Hepatocyte (in vitro differentiated cells): ENCODE measurements around the gene TLNRD1. TPM values are rescaled to one million over a fixed set of nuclear protein-coding genes. Genes with fewer than 3 reads are reported as not detected.

Experiments
- DNase-seq: peaks from one replicate; pipeline ENCODE4 v3.0.0-alpha.2; 2016; ENCODE audit warnings: low spot score
- H2AFZ ChIP-seq: fragments of 200-600 bp; sonication (generic); 2 replicates; pipeline ENCODE4 v1.6.0; 2016; ENCODE audit warnings: antibody characterized with exemption, mild to moderate bottlenecking
- H3K27ac ChIP-seq: fragments of 200-600 bp; sonication (generic); 2 replicates; pipeline ENCODE4 v1.5.1; 2016; ENCODE audit warnings: mild to moderate bottlenecking
- H3K27me3 ChIP-seq: fragments of 200-600 bp; sonication (generic); 2 replicates; pipeline ENCODE4 v1.6.1; 2016
- H3K36me3 ChIP-seq: fragments of 200-600 bp; sonication (generic); replicated peaks from 2 replicates; pipeline ENCODE4 v1.5.1; 2016; ENCODE audit warnings: low read depth; ENCODE audit not compliant: insufficient read depth
- H3K4me1 ChIP-seq: fragments of 200-600 bp; sonication (generic); 2 replicates; pipeline ENCODE4 v1.5.1; 2016; ENCODE audit warnings: mild to moderate bottlenecking, moderate library complexity; ENCODE audit not compliant: insufficient read depth
- H3K4me2 ChIP-seq: fragments of 200-600 bp; sonication (generic); 2 replicates; pipeline ENCODE4 v1.6.0; 2016
- H3K4me3 ChIP-seq: fragments of 200-600 bp; sonication (generic); 2 replicates; pipeline ENCODE4 v1.5.1; 2016; ENCODE audit warnings: mild to moderate bottlenecking
- H3K79me2 ChIP-seq: fragments of 200-600 bp; sonication (generic); 2 replicates; pipeline ENCODE4 v1.6.0; 2017; ENCODE audit warnings: mild to moderate bottlenecking
- H3K9me2 ChIP-seq: fragments of 200-600 bp; sonication (generic); replicated peaks from 2 replicates; pipeline ENCODE4 v1.6.0; 2017; ENCODE audit warnings: mild to moderate bottlenecking; ENCODE audit not compliant: insufficient read depth
- H3K9me3 ChIP-seq: fragments of 200-600 bp; sonication (generic); 2 replicates; pipeline ENCODE4 v1.5.1; 2016; ENCODE audit warnings: low read depth, mild to moderate bottlenecking
- H4K20me1 ChIP-seq: fragments of 200-600 bp; sonication (generic); 2 replicates; pipeline ENCODE4 v1.6.0; 2016; ENCODE audit warnings: mild to moderate bottlenecking; ENCODE audit not compliant: insufficient read depth, poor library complexity, severe bottlenecking
- EZH2 ChIP-seq: fragments of 200-600 bp; sonication (generic); IDR thresholded peaks from 2 replicates; pipeline ENCODE4 v1.6.1; 2016; ENCODE audit warnings: antibody characterized with exemption, mild to moderate bottlenecking, borderline replicate concordance
- EZH2phosphoT487 ChIP-seq: fragments of 200-600 bp; sonication (generic); IDR thresholded peaks from one replicate; pipeline ENCODE4 v1.6.1; 2018; ENCODE audit warnings: antibody characterized with exemption, mild to moderate bottlenecking, low read depth, moderate library complexity; ENCODE audit not compliant: unreplicated experiment, severe bottlenecking
- WGBS: methylation state at CpG from one replicate; pipeline ENCODE4 v1.1.6; 2016; ENCODE audit warnings: low lambda C conversion rate; ENCODE audit errors: missing lambda C conversion rate; 5-methylcytosine and 5-hydroxymethylcytosine counted together
- polyA plus RNA-seq: library from polyadenylated mRNA; unstranded; fragments of >200 nt; fragmentation: Nextera tagmentation; extraction: Ambion mirVana; gene quantifications from 2 replicates; pipeline ENCODE4 v1.2.1, GENCODE V29; 2016
- total RNA-seq: library from RNA; depleted of rRNA; stranded (reverse); fragments of >200 nt; gene quantifications from 2 replicates; pipeline ENCODE4 v1.2.3, GENCODE V29; 2014
- TF ChIP-seq, protein P1 (sequence below): fragments of 200-600 bp; sonication (generic); IDR thresholded peaks from 2 replicates; pipeline ENCODE4 v1.5.1; 2016; ENCODE audit warnings: antibody characterized with exemption, mild to moderate bottlenecking; ENCODE audit not compliant: poor library complexity

TLNRD1 gene
- total and polyA plus RNA-seq, 2 experiments from 2014 or later: 10.3 to 15.6 TPM

DNA sequence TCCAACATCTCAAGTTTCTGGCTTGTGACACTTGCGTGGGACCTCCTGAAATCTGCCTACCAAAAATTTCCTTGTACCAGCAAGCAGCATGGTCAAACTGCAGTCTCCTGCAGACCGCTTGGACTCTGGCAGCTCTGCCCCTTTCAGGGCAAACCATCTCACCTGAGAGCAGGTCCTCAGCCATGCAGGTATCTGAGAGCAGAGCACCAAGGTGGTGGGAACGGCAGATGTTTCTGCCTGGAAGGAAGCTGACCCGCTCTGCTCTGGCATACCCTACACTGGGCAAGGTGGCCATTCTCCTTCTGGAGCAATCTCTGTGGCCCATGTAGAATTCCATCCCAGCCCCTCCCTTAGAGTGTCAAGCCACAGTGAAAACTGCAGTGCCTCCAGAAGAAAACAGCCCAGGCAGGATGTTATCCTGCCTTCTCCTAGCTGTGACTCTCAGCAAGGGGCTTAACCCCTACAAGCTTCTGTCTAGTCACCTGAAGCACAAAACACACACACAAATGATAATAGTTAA is 32.7 kb upstream of the TLNRD1 start:
- Histone ChIP-seq H3K4me3 (no peak overlapping the region), H3K4me2 (no peak overlapping the region), H3K4me1 (no peaks in the 10 kb centered on the region), H3K79me2 (no peaks in the 10 kb centered on the region), H3K9me2 (no peaks in the 10 kb centered on the region), H4K20me1 (no peaks in the 10 kb centered on the region), H3K27ac (no peak overlapping the region), H3K36me3 (no peaks in the 10 kb centered on the region), H2AFZ (no peak overlapping the region), H3K27me3 (no peaks in the 10 kb centered on the region), H3K9me3 (no peaks in the 10 kb centered on the region)
- no peak for DNase-seq
- no peak for TF ChIP-seq EZH2phosphoT487
- TF ChIP-seq EZH2: no peak
- TF ChIP-seq, protein P1, sequence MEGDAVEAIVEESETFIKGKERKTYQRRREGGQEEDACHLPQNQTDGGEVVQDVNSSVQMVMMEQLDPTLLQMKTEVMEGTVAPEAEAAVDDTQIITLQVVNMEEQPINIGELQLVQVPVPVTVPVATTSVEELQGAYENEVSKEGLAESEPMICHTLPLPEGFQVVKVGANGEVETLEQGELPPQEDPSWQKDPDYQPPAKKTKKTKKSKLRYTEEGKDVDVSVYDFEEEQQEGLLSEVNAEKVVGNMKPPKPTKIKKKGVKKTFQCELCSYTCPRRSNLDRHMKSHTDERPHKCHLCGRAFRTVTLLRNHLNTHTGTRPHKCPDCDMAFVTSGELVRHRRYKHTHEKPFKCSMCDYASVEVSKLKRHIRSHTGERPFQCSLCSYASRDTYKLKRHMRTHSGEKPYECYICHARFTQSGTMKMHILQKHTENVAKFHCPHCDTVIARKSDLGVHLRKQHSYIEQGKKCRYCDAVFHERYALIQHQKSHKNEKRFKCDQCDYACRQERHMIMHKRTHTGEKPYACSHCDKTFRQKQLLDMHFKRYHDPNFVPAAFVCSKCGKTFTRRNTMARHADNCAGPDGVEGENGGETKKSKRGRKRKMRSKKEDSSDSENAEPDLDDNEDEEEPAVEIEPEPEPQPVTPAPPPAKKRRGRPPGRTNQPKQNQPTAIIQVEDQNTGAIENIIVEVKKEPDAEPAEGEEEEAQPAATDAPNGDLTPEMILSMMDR: no peak
- WGBS: 93% methylated on average over 4 of the region's 4 CpGs

DNA sequence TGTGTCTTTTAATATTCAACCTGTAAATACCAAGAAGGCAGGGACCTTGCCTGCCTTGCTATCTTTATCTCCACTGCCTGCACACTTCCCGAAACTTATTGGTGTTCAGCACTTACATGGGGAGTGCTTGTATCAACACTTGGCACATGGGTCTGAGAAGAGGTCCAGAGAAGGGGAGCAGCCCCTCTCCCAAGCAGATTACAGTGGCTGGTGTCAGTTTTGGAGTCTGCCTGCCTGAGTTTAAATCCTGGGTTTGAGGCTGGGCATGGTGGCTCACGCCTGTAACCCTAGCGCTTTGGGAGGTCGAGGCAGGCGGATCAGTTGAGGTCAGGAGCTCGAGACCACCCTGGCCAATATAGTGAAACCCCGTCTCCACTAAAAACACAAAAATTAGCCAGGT is 31.4 kb upstream of the TLNRD1 start:
- Histone ChIP-seq H3K4me1 (no peaks in the 10 kb centered on the region), H4K20me1 (no peaks in the 10 kb centered on the region), H3K27me3 (no peaks in the 10 kb centered on the region), H3K27ac (no peak overlapping the region), H3K4me3 (no peak overlapping the region), H3K4me2 (no peak overlapping the region), H3K9me3 (no peaks in the 10 kb centered on the region), H2AFZ (no peak overlapping the region), H3K79me2 (peaks cover 2% of the 10 kb centered on the region), H3K36me3 (no peaks in the 10 kb centered on the region), H3K9me2 (no peaks in the 10 kb centered on the region)
- TF ChIP-seq EZH2phosphoT487 (no peak), EZH2 (no peak)
- TF ChIP-seq, protein P1: no peak
- DNase-seq: no peak
- 97% methylated on average over 7 of the region's 7 CpGs for WGBS

DNA sequence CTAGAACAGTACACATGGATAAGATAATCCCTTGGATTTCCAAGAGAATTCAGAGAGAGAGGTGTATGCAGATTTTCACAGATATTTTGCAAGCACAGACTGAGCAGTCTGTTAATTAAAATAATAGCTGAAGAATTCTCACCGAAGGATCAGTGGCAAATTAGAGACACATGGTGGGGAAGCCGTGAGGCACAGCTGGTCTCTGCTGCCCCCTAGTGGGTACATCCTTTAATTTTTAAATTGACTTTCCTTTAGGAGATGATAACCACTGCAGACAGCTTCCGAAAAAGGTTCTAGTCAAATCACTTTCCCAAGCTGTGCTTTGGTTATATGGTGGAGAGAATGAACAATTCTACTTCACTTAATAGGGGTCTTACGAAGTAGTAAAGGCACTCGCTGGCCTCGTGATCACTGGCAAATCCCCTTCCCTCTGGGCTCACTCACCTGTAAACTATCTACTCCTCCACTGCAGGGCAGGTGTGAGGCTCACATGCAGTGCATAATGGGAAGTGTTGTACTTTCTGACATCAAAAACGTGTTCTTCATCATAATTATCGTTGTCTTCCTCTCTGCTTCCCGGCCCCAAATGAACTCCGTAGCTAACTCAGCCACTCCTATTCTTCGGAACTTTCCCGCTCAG is 30.6 kb upstream of the TLNRD1 start:
- H3K4me1 ChIP-seq: no peaks in the 10 kb centered on the region
- no peaks in the 10 kb centered on the region for H3K9me3 ChIP-seq
- H3K79me2 ChIP-seq: peaks cover 5% of the 10 kb centered on the region
- DNase-seq: peak; percentile 84
- no peak overlapping the region for H3K4me3 ChIP-seq
- H3K9me2 ChIP-seq: no peaks in the 10 kb centered on the region
- TF ChIP-seq, protein P1: peak; percentile 91
- no peak for TF ChIP-seq EZH2
- no peak overlapping the region for H3K27ac ChIP-seq
- no peaks in the 10 kb centered on the region for H4K20me1 ChIP-seq
- WGBS: 49% methylated on average over 12 of the region's 12 CpGs
- H2AFZ ChIP-seq: no peak overlapping the region
- no peaks in the 10 kb centered on the region for H3K27me3 ChIP-seq
- H3K4me2 ChIP-seq: no peak overlapping the region
- no peaks in the 10 kb centered on the region for H3K36me3 ChIP-seq
